Hepatocyte (in vitro differentiated cells): ENCODE measurements around the gene TDRD12. TPM values are rescaled to one million over a fixed set of nuclear protein-coding genes. Genes with fewer than 3 reads are reported as not detected.

Experiments
- DNase-seq: peaks from one replicate; pipeline ENCODE4 v3.0.0-alpha.2; 2016; ENCODE audit warnings: low spot score
- H2AFZ ChIP-seq: fragments of 200-600 bp; sonication (generic); 2 replicates; pipeline ENCODE4 v1.6.0; 2016; ENCODE audit warnings: antibody characterized with exemption, mild to moderate bottlenecking
- H3K27ac ChIP-seq: fragments of 200-600 bp; sonication (generic); 2 replicates; pipeline ENCODE4 v1.5.1; 2016; ENCODE audit warnings: mild to moderate bottlenecking
- H3K27me3 ChIP-seq: fragments of 200-600 bp; sonication (generic); 2 replicates; pipeline ENCODE4 v1.6.1; 2016
- H3K36me3 ChIP-seq: fragments of 200-600 bp; sonication (generic); replicated peaks from 2 replicates; pipeline ENCODE4 v1.5.1; 2016; ENCODE audit warnings: low read depth; ENCODE audit not compliant: insufficient read depth
- H3K4me1 ChIP-seq: fragments of 200-600 bp; sonication (generic); 2 replicates; pipeline ENCODE4 v1.5.1; 2016; ENCODE audit warnings: mild to moderate bottlenecking, moderate library complexity; ENCODE audit not compliant: insufficient read depth
- H3K4me2 ChIP-seq: fragments of 200-600 bp; sonication (generic); 2 replicates; pipeline ENCODE4 v1.6.0; 2016
- H3K4me3 ChIP-seq: fragments of 200-600 bp; sonication (generic); 2 replicates; pipeline ENCODE4 v1.5.1; 2016; ENCODE audit warnings: mild to moderate bottlenecking
- H3K79me2 ChIP-seq: fragments of 200-600 bp; sonication (generic); 2 replicates; pipeline ENCODE4 v1.6.0; 2017; ENCODE audit warnings: mild to moderate bottlenecking
- H3K9me2 ChIP-seq: fragments of 200-600 bp; sonication (generic); replicated peaks from 2 replicates; pipeline ENCODE4 v1.6.0; 2017; ENCODE audit warnings: mild to moderate bottlenecking; ENCODE audit not compliant: insufficient read depth
- H3K9me3 ChIP-seq: fragments of 200-600 bp; sonication (generic); 2 replicates; pipeline ENCODE4 v1.5.1; 2016; ENCODE audit warnings: low read depth, mild to moderate bottlenecking
- H4K20me1 ChIP-seq: fragments of 200-600 bp; sonication (generic); 2 replicates; pipeline ENCODE4 v1.6.0; 2016; ENCODE audit warnings: mild to moderate bottlenecking; ENCODE audit not compliant: insufficient read depth, poor library complexity, severe bottlenecking
- EZH2 ChIP-seq: fragments of 200-600 bp; sonication (generic); IDR thresholded peaks from 2 replicates; pipeline ENCODE4 v1.6.1; 2016; ENCODE audit warnings: antibody characterized with exemption, mild to moderate bottlenecking, borderline replicate concordance
- EZH2phosphoT487 ChIP-seq: fragments of 200-600 bp; sonication (generic); IDR thresholded peaks from one replicate; pipeline ENCODE4 v1.6.1; 2018; ENCODE audit warnings: antibody characterized with exemption, mild to moderate bottlenecking, low read depth, moderate library complexity; ENCODE audit not compliant: unreplicated experiment, severe bottlenecking
- WGBS: methylation state at CpG from one replicate; pipeline ENCODE4 v1.1.6; 2016; ENCODE audit warnings: low lambda C conversion rate; ENCODE audit errors: missing lambda C conversion rate; 5-methylcytosine and 5-hydroxymethylcytosine counted together
- polyA plus RNA-seq: library from polyadenylated mRNA; unstranded; fragments of >200 nt; fragmentation: Nextera tagmentation; extraction: Ambion mirVana; gene quantifications from 2 replicates; pipeline ENCODE4 v1.2.1, GENCODE V29; 2016
- total RNA-seq: library from RNA; depleted of rRNA; stranded (reverse); fragments of >200 nt; gene quantifications from 2 replicates; pipeline ENCODE4 v1.2.3, GENCODE V29; 2014
- TF ChIP-seq, protein P1 (sequence below): fragments of 200-600 bp; sonication (generic); IDR thresholded peaks from 2 replicates; pipeline ENCODE4 v1.5.1; 2016; ENCODE audit warnings: antibody characterized with exemption, mild to moderate bottlenecking; ENCODE audit not compliant: poor library complexity

The TDRD12 gene
- total and polyA plus RNA-seq, 2 experiments from 2014 or later, result 0.10 TPM; not detected in 1

DNA sequence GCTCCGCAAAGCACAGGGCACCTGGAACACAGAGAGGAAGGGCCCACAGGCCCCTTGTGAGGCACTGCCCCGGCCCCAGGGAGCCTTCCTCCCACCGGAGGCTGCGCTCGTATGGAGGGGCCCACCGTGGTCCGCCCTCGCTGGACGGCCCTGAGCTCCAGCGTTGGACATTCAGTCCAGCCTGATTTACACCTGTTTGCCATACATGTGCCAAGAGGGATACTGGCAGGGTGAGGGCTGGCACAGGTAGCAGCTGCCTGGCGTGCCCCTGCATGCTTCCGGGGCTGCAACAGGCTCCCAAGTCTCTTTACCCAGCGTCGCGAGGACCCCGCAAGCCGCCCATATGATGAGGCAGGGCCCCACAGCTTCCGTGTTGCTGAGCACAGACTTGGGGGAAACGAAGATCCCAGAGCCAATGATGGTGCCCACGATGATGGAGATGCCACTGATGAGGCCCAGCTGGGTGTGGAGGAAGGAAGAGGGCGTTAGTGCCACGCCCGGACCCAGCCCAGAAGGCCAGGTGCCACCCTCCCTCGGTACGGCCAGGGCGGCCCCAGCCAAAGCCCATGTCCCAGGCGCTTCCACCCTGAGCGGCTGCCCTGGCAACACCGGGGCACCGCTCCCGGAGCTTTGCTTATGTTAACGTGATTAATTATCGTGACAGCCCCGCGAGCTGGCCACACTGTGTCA, 144.9 kb downstream of the TDRD12 start:
- Histone ChIP-seq H3K79me2 (no peaks in the 10 kb centered on the region), H3K27ac (no peak overlapping the region), H3K9me3 (no peaks in the 10 kb centered on the region), H3K4me3 (no peak overlapping the region), H3K27me3 (no peaks in the 10 kb centered on the region), H2AFZ (no peak overlapping the region), H3K4me2 (no peak overlapping the region), H3K4me1 (no peaks in the 10 kb centered on the region), H4K20me1 (no peaks in the 10 kb centered on the region), H3K36me3 (no peaks in the 10 kb centered on the region), H3K9me2 (no peaks in the 10 kb centered on the region)
- 93% methylated on average over 35 of the region's 35 CpGs for WGBS
- TF ChIP-seq EZH2phosphoT487 (no peak), EZH2 (no peak)
- TF ChIP-seq, protein P1, sequence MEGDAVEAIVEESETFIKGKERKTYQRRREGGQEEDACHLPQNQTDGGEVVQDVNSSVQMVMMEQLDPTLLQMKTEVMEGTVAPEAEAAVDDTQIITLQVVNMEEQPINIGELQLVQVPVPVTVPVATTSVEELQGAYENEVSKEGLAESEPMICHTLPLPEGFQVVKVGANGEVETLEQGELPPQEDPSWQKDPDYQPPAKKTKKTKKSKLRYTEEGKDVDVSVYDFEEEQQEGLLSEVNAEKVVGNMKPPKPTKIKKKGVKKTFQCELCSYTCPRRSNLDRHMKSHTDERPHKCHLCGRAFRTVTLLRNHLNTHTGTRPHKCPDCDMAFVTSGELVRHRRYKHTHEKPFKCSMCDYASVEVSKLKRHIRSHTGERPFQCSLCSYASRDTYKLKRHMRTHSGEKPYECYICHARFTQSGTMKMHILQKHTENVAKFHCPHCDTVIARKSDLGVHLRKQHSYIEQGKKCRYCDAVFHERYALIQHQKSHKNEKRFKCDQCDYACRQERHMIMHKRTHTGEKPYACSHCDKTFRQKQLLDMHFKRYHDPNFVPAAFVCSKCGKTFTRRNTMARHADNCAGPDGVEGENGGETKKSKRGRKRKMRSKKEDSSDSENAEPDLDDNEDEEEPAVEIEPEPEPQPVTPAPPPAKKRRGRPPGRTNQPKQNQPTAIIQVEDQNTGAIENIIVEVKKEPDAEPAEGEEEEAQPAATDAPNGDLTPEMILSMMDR, result no peak
- DNase-seq, result no peak

DNA sequence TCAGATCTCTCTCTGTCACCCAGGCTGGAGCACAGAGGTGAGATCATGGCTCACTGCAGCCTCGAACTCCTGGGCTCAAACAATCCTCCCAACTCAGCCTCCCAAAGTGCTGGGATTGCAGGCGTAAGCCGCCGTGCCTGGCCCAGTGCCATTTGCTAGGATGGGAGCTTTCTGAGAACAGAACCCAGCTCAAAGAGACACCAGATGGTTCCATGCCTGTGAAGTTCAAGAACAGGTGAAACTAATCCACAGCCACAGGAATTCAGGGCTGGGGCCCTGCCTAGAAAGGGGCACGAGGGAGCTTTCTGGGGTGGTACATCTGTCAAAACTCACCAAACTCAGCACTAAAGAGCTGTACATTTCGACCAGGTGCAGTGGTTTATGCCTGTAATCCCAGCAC, 145.8 kb downstream of the TDRD12 start:
- Histone ChIP-seq H3K27ac (no peak overlapping the region), H3K36me3 (no peaks in the 10 kb centered on the region), H3K27me3 (no peaks in the 10 kb centered on the region), H3K4me2 (no peak overlapping the region), H3K9me2 (no peaks in the 10 kb centered on the region), H3K79me2 (no peaks in the 10 kb centered on the region), H3K4me1 (peaks cover 3% of the 10 kb centered on the region), H4K20me1 (no peaks in the 10 kb centered on the region), H3K9me3 (no peaks in the 10 kb centered on the region), H2AFZ (no peak overlapping the region), H3K4me3 (no peak overlapping the region)
- DNase-seq, result no peak
- TF ChIP-seq, protein P1, result no peak
- TF ChIP-seq EZH2phosphoT487 (no peak), EZH2 (no peak)
- WGBS, result 92% methylated on average over 6 of the region's 6 CpGs

DNA sequence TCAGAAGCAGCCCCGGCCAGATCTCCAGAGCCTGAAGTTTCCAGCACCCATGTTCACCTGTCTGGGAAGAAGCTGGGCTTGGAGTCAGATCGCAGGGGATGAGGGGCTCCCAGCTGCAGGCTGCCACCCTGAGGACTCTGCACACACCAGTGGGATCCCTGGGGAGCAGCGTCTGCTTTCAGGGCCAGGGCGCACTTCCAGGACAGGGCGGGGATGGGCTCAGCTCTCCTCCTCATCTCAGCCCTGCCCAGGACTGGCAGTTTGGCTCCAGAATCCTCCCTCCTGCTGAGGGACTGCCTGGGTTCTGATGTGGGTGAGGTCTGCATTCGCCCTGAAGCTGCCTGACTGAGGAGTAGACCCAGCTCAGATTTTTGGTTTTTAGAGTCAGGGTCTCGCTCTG, 146.5 kb downstream of the TDRD12 start:
- no peak for DNase-seq
- no peak overlapping the region for H3K27ac ChIP-seq
- 93% methylated on average over 7 of the region's 7 CpGs for WGBS
- TF ChIP-seq EZH2phosphoT487 (no peak), EZH2 (no peak)
- TF ChIP-seq, protein P1, result no peak
- no peak overlapping the region for H3K4me3 ChIP-seq
- H3K9me2 ChIP-seq, result no peaks in the 10 kb centered on the region
- no peaks in the 10 kb centered on the region for H3K9me3 ChIP-seq
- no peak overlapping the region for H3K4me2 ChIP-seq
- no peaks in the 10 kb centered on the region for H4K20me1 ChIP-seq
- peaks cover 6% of the 10 kb centered on the region for H3K4me1 ChIP-seq
- no peak overlapping the region for H2AFZ ChIP-seq
- no peaks in the 10 kb centered on the region for H3K27me3 ChIP-seq
- no peaks in the 10 kb centered on the region for H3K36me3 ChIP-seq
- no peaks in the 10 kb centered on the region for H3K79me2 ChIP-seq
